ENCODE measurements around the gene CNIH2. TPM values are rescaled to one million over a fixed set of nuclear protein-coding genes. Genes with fewer than 3 reads are reported as not detected.
"Not testable (repeated sequence)": the region's sequence is repeated elsewhere in the genome, so short reads cannot be mapped to it uniquely, and the experiment has no call there.

CNIH2 gene
- total and polyA plus RNA-seq, 4 donors: 1.1 to 3.4 (median 1.5) TPM

GRCh38 chr11:66310324-66310723 is 32.3 kb downstream of the CNIH2 start:
- 87 to 89% methylated on average over 8 of the region's 8 CpGs for whole genome bisulfite sequencing, 2 donors
- Histone ChIP-seq H3K36me3 (ENCODE audit: control insufficient read depth in 4 of 4, insufficient read depth in 4 of 4, low read length in 4 of 4) (no peaks in the 10 kb centered on the region), H3K27me3 (ENCODE audit: control insufficient read depth in 3 of 3, insufficient read depth in 3 of 3, low read length in 2 of 3) (peaks cover 0 to 3% (median 0%) of the 10 kb centered on the region in 3 donors), H3K9ac (ENCODE audit: insufficient read depth in 1 of 2, low read length in 2 of 2) (no peak overlapping the region), H3K27ac (ENCODE audit: low read depth in 1 of 2, low read length in 1 of 2) (no peak overlapping the region), H3K9me3 (ENCODE audit: control insufficient read depth in 4 of 4, insufficient read depth in 3 of 4, low read length in 3 of 4) (no peaks in the 10 kb centered on the region), H3K4me1 (ENCODE audit: control insufficient read depth in 5 of 5, insufficient read depth in 5 of 5, low read length in 5 of 5) (peaks cover 0 to 20% (median 0%) of the 10 kb centered on the region in 5 donors), H3K4me3 (no peak overlapping the region)
- ATAC-seq (ENCODE audit: insufficient read depth, low FRiP score) (no peak), DNase-seq (no peak)
- no peak for TF ChIP-seq CTCF (IDR thresholded peaks at IDR 0.05; ENCODE audit: control extremely low read depth, extremely low read depth)

GRCh38 chr11:66310803-66311440 is 32.9 kb downstream of the CNIH2 start:
- not testable (repeated sequence) for DNase-seq; ATAC-seq (ENCODE audit: insufficient read depth, low FRiP score); H3K27me3 ChIP-seq (ENCODE audit: control insufficient read depth in 3 of 3, insufficient read depth in 3 of 3, low read length in 2 of 3); H3K36me3 ChIP-seq (ENCODE audit: control insufficient read depth in 4 of 4, insufficient read depth in 4 of 4, low read length in 4 of 4); H3K4me3 ChIP-seq; H3K9me3 ChIP-seq (ENCODE audit: control insufficient read depth in 4 of 4, insufficient read depth in 3 of 4, low read length in 3 of 4); H3K9ac ChIP-seq (ENCODE audit: insufficient read depth in 1 of 2, low read length in 2 of 2); H3K27ac ChIP-seq (ENCODE audit: low read depth in 1 of 2, low read length in 1 of 2)
- peaks cover 0 to 23% (median 0%) of the 10 kb centered on the region in 5 donors for H3K4me1 ChIP-seq (ENCODE audit: control insufficient read depth in 5 of 5, insufficient read depth in 5 of 5, low read length in 5 of 5)
- WGBS, 2 donors: 87 to 88% methylated on average over 18 of the region's 18 CpGs

GRCh38 chr11:66311470-66311964 is 33.5 kb downstream of the CNIH2 start:
- Histone ChIP-seq H3K9ac (ENCODE audit: insufficient read depth in 1 of 2, low read length in 2 of 2) (peak overlapping the region in 1 of 2 donors; percentile 82), H3K27me3 (ENCODE audit: control insufficient read depth in 3 of 3, insufficient read depth in 3 of 3, low read length in 2 of 3) (peaks cover 0 to 3% (median 0%) of the 10 kb centered on the region in 3 donors), H3K9me3 (ENCODE audit: control insufficient read depth in 4 of 4, insufficient read depth in 3 of 4, low read length in 3 of 4) (no peaks in the 10 kb centered on the region), H3K4me3 (no peak overlapping the region), H3K27ac (ENCODE audit: low read depth in 1 of 2, low read length in 1 of 2) (peak overlapping the region in 1 of 2 donors; percentile 89), H3K36me3 (ENCODE audit: control insufficient read depth in 4 of 4, insufficient read depth in 4 of 4, low read length in 4 of 4) (peaks cover 0 to 3% (median 0%) of the 10 kb centered on the region in 4 donors), H3K4me1 (ENCODE audit: control insufficient read depth in 5 of 5, insufficient read depth in 5 of 5, low read length in 5 of 5) (peaks cover 0 to 23% (median 0%) of the 10 kb centered on the region in 5 donors)
- ATAC-seq (ENCODE audit: insufficient read depth, low FRiP score) (no peak), DNase-seq (no peak)
- no peak for TF ChIP-seq CTCF (IDR thresholded peaks at IDR 0.05; ENCODE audit: control extremely low read depth, extremely low read depth)
- WGBS, 2 donors: 26 to 27% methylated on average over 26 of the region's 26 CpGs

GRCh38 chr11:66311965-66312548 is 34.1 kb downstream of the CNIH2 start:
- 1% methylated on average over 43 to 44 of the region's 44 CpGs for WGBS, 2 donors
- peak overlapping the region; percentile 84 to 89 for H3K27ac ChIP-seq (ENCODE audit: low read depth in 1 of 2, low read length in 1 of 2)
- peaks cover 0 to 3% (median 0%) of the 10 kb centered on the region in 3 donors for H3K27me3 ChIP-seq (ENCODE audit: control insufficient read depth in 3 of 3, insufficient read depth in 3 of 3, low read length in 2 of 3)
- H3K9me3 ChIP-seq (ENCODE audit: control insufficient read depth in 4 of 4, insufficient read depth in 3 of 4, low read length in 3 of 4): no peaks in the 10 kb centered on the region
- peaks cover 0 to 3% (median 0%) of the 10 kb centered on the region in 4 donors for H3K36me3 ChIP-seq (ENCODE audit: control insufficient read depth in 4 of 4, insufficient read depth in 4 of 4, low read length in 4 of 4)
- H3K4me3 ChIP-seq: peak overlapping the region; percentile 29
- peak overlapping the region in 1 of 2 donors; percentile 82 for H3K9ac ChIP-seq (ENCODE audit: insufficient read depth in 1 of 2, low read length in 2 of 2)
- DNase-seq (peak; percentile 94 to 95 (median 94)), ATAC-seq (ENCODE audit: insufficient read depth, low FRiP score) (peak; percentile 79)
- H3K4me1 ChIP-seq (ENCODE audit: control insufficient read depth in 5 of 5, insufficient read depth in 5 of 5, low read length in 5 of 5): peaks cover 0 to 23% (median 0%) of the 10 kb centered on the region in 5 donors
- peak; percentile 97 for TF ChIP-seq CTCF (IDR thresholded peaks at IDR 0.05; ENCODE audit: control extremely low read depth, extremely low read depth)
